OCI-LY7 (cell line): ENCODE results near the gene TTLL9. TPM values are rescaled to one million over a fixed set of nuclear protein-coding genes. Genes with fewer than 3 reads are reported as not detected.

ENCODE experiments used
- BruUV-seq: library from RNA; stranded (reverse); fragments of 400-500 nt; replicated peaks from 2 replicates; lab custom pipeline; 2021; lab: Mats Ljungman, UMichigan
- CTCF ChIA-PET: fragments of 300-600 bp; sonication (Branson Sonifier 250); formaldehyde crosslinking; loops from one replicate; lab custom pipeline; 2022; ENCODE audit warnings: antibody characterized with exemption; ENCODE audit not compliant: unreplicated experiment; lab: Charles Lee
- POLR2A ChIA-PET: fragments of 300-600 bp; sonication (Branson Sonifier 250); formaldehyde crosslinking; loops from one replicate; lab custom pipeline; 2022; ENCODE audit warnings: antibody characterized with exemption; lab: Charles Lee
- DNase-seq: peaks from one replicate; pipeline ENCODE4 v3.0.0-alpha.2; 2015; ENCODE audit warnings: low spot score
- H2AFZ ChIP-seq: fragments of 200-600 bp; sonication (generic), shearing (Covaris generic); 2 replicates; pipeline ENCODE4 v1.6.1; 2014; ENCODE audit warnings: mild to moderate bottlenecking, antibody characterized with exemption, low read length, moderate library complexity
- H3K27ac ChIP-seq: fragments of 200-600 bp; sonication (generic); 2 replicates; pipeline ENCODE4 v1.5.1; 2014; ENCODE audit warnings: mixed run types, low read depth, mild to moderate bottlenecking, moderate library complexity, low read length, inconsistent platforms; ENCODE audit not compliant: poor library complexity, severe bottlenecking
- H3K36me3 ChIP-seq: fragments of 200-600 bp; sonication (generic); 2 replicates; pipeline ENCODE4 v1.6.1; 2014; ENCODE audit warnings: mild to moderate bottlenecking, antibody characterized with exemption, low read length, moderate library complexity, mixed read lengths; ENCODE audit not compliant: insufficient read depth
- H3K4me1 ChIP-seq: fragments of 200-600 bp; sonication (generic); 2 replicates; pipeline ENCODE4 v1.5.1; 2014; ENCODE audit warnings: mild to moderate bottlenecking, low read length; ENCODE audit not compliant: insufficient read depth, poor library complexity, severe bottlenecking
- H3K4me2 ChIP-seq: fragments of 200-600 bp; sonication (generic); 2 replicates; pipeline ENCODE4 v1.6.1; 2014; ENCODE audit warnings: mild to moderate bottlenecking, low read length
- H3K4me3 ChIP-seq: fragments of 200-600 bp; sonication (generic); 2 replicates; pipeline ENCODE4 v1.5.1; 2014; ENCODE audit warnings: mild to moderate bottlenecking, low read depth, low read length; ENCODE audit not compliant: poor library complexity, severe bottlenecking
- H3K79me2 ChIP-seq: fragments of 200-600 bp; sonication (generic); 2 replicates; pipeline ENCODE4 v1.6.1; 2016; ENCODE audit warnings: low read depth, mild to moderate bottlenecking, low read length, moderate library complexity, mixed read lengths; ENCODE audit not compliant: insufficient read depth
- H3K9me2 ChIP-seq: fragments of 200-600 bp; sonication (generic); 2 replicates; pipeline ENCODE4 v1.6.1; 2016; ENCODE audit warnings: mild to moderate bottlenecking, low read length, mixed read lengths; ENCODE audit not compliant: insufficient read depth
- H3K9me3 ChIP-seq: fragments of 200-600 bp; sonication (generic); 2 replicates; pipeline ENCODE4 v1.6.1; 2014; ENCODE audit warnings: mild to moderate bottlenecking, mixed run types, low read length, mixed read lengths
- H4K20me1 ChIP-seq: fragments of 200-600 bp; sonication (generic); 2 replicates; pipeline ENCODE4 v1.6.1; 2014; ENCODE audit warnings: mild to moderate bottlenecking, antibody characterized with exemption, low read length, moderate library complexity, mixed read lengths; ENCODE audit not compliant: insufficient read depth
- EZH2phosphoT487 ChIP-seq: fragments of 200-600 bp; sonication (generic); IDR thresholded peaks from 2 replicates; pipeline ENCODE4 v1.6.1; 2018; ENCODE audit warnings: low read depth, borderline replicate concordance, mild to moderate bottlenecking, mixed run types, antibody characterized with exemption, low read length, moderate library complexity, mixed read lengths
- intact Hi-C: fragments of 100-400 bp; cut with micrococcal nuclease; formaldehyde crosslinking; loops from one replicate; pipeline ENCODE4 v1.10.0; 2022; ENCODE audit not compliant: unreplicated experiment
- total RNA-seq, 2 experiments: library from RNA; depleted of rRNA in 1 of 2; stranded (reverse); fragments of >200 nt in 1 of 2; shearing (Covaris generic) in 1 of 2; gene quantifications; 2 replicates each; pipeline ENCODE4 v1.2.3, GENCODE V29; 2014 to 2022
- TF ChIP-seq, protein P1 (sequence below): fragments of 200-600 bp; sonication (generic); conservative IDR thresholded peaks from 2 replicates; pipeline ENCODE4 v1.5.1; 2014; ENCODE audit warnings: mild to moderate bottlenecking, antibody characterized with exemption, low read length, moderate library complexity, mixed read lengths

The TTLL9 gene
- total RNA-seq, 2 experiments from 2014 or later = not detected

DNA sequence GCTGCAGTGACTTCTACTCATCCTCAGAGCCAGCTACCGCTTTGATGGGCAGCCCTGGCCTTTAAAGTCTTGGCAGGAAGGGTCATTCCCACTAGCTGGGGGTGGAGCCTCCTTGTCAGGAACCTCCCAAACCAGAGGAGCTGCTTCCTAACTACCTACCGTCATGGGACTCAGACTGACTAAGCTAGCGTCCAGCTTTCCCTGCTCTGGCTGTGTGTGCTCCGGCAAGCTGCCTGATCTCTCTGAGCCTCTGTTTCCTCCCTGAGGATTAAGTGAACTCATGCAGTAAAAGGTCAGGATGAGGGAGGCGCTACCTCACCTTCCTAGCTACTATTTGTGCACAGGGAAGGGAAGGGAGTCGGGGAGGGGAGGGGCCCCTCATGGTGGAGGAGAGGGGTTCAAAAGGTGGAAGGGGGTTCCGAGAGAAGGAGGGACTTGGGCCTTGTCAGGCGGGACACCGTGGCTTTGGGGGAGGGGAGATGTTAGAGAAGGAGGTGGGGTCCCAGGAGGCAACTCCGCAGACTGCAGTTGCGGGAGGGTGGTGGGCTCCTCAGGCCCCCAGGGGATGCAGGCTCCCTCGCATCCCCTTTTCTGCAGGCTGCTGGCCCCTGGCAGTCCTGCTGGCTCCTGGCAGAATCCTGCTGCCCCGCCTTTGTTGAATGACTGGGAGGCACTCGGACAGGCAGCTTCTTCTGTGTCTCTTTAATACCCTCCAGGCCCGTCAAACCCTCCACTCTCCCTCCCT lies 9.9 kb upstream of the TTLL9 start:
- Histone ChIP-seq H3K36me3 (no peaks in the 10 kb centered on the region), H4K20me1 (no peaks in the 10 kb centered on the region), H3K4me1 (peaks cover 22% of the 10 kb centered on the region), H3K9me3 (no peaks in the 10 kb centered on the region), H2AFZ (peak overlapping the region; percentile 72; the same call in 1 of the 2 replicates), H3K4me2 (peak overlapping the region; percentile 81), H3K27ac (no peak overlapping the region), H3K79me2 (no peaks in the 10 kb centered on the region), H3K4me3 (peak overlapping the region; percentile 70), H3K9me2 (no peaks in the 10 kb centered on the region)
- intact Hi-C loops = no loop called here
- no peak for DNase-seq
- BruUV-seq = no TSS peak
- ChIA-PET CTCF (interaction anchor here (0.6 to 0.9 kb wide), 3 partner anchors 9 to 449 kb away, joined by 3 to 4 read pairs (median 4); no protein-coding TSS in a partner anchor), POLR2A (interaction anchor here (0.8 to 1.0 kb wide), 2 partner anchors 20 to 91 kb away, joined by 3 to 4 read pairs; no protein-coding TSS in a partner anchor)
- TF ChIP-seq EZH2phosphoT487 = no peak
- TF ChIP-seq, protein P1, sequence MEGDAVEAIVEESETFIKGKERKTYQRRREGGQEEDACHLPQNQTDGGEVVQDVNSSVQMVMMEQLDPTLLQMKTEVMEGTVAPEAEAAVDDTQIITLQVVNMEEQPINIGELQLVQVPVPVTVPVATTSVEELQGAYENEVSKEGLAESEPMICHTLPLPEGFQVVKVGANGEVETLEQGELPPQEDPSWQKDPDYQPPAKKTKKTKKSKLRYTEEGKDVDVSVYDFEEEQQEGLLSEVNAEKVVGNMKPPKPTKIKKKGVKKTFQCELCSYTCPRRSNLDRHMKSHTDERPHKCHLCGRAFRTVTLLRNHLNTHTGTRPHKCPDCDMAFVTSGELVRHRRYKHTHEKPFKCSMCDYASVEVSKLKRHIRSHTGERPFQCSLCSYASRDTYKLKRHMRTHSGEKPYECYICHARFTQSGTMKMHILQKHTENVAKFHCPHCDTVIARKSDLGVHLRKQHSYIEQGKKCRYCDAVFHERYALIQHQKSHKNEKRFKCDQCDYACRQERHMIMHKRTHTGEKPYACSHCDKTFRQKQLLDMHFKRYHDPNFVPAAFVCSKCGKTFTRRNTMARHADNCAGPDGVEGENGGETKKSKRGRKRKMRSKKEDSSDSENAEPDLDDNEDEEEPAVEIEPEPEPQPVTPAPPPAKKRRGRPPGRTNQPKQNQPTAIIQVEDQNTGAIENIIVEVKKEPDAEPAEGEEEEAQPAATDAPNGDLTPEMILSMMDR = no peak

DNA sequence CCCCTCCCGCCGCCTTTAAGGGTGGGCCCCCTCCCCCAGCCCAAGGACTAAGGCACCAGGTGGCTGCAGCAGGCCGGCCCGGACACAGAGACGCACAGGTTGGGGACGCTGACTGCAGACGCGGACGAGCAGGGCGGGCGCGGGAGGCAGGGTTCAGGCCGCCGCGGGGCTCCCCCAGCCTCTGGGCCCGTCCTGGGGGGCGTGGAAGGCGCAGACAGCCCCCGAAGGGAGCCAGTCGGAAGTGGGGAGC lies 9.4 kb upstream of the TTLL9 start:
- no TSS peak for BruUV-seq
- H3K9me3 ChIP-seq = no peaks in the 10 kb centered on the region
- H3K9me2 ChIP-seq = no peaks in the 10 kb centered on the region
- no peaks in the 10 kb centered on the region for H4K20me1 ChIP-seq
- POLR2A ChIA-PET = no interaction called here
- no peak overlapping the region for H3K27ac ChIP-seq
- peaks cover 22% of the 10 kb centered on the region for H3K4me1 ChIP-seq
- TF ChIP-seq, protein P1 = no peak
- TF ChIP-seq EZH2phosphoT487 = no peak
- H3K36me3 ChIP-seq = no peaks in the 10 kb centered on the region
- CTCF ChIA-PET = no interaction called here
- peak overlapping the region; percentile 70 for H3K4me3 ChIP-seq
- peak; percentile 55 for DNase-seq
- H3K4me2 ChIP-seq = peak overlapping the region; percentile 81
- H2AFZ ChIP-seq = peak overlapping the region; percentile 72
- H3K79me2 ChIP-seq = no peaks in the 10 kb centered on the region
- intact Hi-C loops = no loop called here
